HG03108 (cell line): Measurements from ENCODE around the gene NTRK1.

Source experiments
- ATAC-seq: cut with Tn5 transposase; IDR thresholded peaks from one replicate; pipeline ENCODE4 v1.9.1; 2021; ENCODE audit warnings: moderate library complexity; ENCODE audit not compliant: unreplicated experiment

Gene NTRK1

DNA sequence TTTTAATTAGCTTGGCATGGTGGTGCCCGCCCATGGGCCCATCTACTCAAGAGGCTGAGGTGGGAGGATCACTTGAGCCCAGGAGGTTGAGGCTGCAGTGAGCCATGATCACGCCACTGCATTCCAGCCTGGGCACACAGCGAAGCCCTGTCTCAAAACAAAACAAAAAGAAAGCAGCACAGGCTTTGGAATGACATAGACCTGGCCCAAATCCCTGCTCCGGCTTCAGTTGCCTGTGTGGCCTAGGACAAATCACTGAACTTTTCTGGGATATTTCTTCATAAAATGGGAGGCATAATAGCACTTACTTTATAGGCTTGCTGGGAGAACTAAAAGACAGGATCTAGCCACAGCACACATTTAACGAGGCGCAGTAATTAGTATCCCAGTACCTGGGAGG, 35.3 kb downstream of the NTRK1 start:
- ATAC-seq, result no peak

DNA sequence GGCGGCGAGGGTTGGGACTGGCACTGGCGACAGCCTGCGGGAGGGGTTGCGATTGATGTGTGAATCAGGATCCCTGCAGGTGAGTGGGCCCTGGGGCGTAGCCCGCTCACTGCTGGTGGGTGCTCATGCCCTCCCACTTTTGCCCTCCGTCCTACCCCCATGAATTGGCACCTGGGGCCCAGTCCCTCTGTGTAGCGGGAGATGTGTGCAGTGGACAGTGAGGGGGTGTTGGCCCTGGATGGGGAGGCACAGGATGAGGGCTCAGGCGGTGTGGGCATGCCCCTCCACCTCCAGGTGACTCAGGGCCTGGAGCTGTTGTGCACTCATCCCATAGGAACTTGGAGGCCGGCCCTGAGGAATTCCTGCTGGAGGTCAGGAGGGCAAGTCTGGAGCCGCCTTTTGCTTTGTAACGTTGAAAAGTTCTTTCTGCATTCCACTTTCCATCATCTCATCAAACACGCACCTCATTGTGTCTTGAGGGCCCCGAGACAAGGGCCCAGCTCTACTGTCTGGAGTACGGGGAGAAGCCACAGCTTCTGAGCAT, 35.9 kb downstream of the NTRK1 start:
- no peak for ATAC-seq

DNA sequence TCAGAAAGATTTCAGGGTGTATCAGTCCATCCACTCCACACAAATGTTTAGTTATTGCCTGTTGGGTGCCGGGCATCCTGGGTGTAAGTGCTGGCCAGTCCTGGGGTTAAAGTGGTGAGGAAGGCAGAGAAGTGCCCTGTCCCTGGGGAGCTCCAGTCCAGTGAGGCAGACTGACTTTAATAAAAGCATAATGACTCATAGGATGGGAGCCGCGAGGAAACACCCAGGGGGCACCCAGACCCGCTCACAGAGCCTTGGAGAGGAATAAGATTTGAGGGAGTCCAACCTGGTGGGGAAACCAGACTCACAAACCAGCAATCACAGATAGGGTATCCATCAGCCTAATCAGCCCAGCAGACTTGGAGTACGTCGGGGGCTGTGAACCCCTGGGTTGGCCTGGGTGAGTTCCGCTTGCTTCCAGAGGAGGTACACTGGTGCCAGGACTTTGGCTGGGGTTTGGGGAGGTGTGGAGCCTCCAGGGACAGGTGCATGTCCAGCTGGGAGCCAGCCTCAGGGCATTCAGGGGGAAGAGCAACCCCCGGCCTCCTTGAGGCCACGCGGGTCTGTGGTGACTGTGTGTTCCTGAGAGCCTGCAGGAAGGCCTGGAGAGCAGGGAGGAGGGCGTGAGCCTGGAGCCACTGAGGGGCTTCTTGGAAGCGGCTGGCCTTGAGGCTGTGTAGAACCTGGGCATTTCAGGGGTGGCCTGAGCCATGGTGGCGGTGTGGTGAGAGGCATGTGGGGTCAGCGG, 36.6 kb downstream of the NTRK1 start:
- no peak for ATAC-seq

DNA sequence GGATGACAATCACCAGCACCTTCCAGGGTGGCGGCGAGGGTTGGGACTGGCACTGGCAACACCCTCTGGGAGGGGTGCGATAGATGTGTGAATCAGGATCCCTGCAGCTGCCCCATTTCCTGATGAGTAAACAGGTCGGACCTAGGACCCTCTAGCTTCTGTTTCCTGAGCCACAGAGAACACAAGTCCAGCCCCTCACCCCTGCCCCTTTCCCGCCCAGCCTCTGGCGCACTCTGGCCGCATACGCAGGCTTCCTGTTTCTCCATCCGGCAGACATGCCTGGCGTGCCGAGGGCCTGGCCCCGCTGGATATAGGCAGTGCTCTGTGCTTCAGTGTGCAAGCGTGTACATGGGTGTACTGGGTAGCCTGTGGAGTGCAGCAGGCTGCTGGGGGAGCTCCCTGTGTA, 37.5 kb downstream of the NTRK1 start:
- ATAC-seq, result no peak

DNA sequence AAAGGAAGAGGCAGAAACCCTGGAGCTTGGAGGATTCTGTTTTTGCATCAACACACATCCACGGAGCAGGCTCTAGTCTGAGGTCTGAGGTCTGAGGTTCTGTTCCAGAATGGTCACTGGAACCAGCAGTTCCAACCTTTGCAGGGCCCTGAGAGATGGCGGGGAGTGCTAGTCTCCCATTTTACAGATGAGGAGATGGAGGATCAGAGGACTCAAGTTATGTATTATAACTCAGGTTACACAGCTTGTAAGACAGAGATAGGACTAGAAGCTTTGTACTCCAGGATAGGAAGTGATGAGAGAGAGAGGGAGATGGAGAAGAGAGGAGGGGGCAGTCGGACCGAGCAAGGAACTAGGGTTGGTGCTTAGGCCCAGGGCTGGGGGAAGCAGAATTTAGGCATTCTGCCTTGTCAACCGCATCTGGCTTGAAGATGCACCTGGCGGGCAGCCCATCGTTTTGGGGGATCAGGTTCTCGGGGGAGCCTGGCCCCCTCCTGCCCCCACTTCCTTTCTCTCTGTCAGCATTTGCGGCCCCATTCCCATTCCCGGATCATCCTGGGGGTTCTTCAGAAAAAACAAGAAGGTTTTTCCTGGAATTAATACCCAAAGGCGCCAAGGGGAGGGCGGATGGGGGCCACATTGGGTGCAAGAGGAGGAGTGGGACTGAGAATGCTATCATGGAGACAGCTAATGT, 38.5 kb downstream of the NTRK1 start:
- ATAC-seq, result no peak

DNA sequence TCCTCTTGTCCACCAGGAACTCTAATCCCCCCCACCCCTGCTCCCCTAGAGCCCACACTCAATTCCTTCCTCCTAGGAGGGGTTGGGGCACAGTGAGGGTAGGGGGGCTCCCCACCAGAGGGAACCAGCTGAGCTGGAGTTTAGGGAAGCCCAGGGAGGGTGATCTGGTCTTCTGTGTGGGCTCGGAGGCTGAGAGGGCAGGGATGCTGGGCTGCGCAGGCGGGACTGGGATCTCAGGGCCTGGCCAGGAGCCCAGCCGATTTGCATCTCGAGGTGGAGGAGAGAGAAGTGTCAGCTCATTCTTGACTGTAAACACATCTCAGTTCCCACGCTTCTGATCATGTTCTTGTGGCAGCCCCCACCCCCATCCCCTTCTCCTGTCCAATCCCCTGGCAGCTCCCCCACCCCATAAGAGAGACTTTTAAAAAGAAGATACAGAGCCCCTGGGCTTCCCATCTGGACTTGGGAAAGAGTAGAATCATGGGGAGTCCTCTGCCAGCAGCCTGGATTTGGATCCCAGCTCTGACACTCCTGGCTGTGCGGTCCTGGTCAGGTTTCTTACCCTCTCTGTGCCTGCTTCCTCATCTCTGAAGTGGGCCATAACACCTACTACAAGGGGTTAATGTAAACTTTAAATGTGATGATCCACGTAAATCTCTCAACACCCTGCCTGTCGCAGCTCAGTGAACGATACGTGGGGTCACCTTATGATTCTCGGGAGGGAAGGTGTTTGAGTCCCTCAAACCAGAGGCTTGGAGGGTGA, 39.5 kb downstream of the NTRK1 start:
- ATAC-seq, result no peak

DNA sequence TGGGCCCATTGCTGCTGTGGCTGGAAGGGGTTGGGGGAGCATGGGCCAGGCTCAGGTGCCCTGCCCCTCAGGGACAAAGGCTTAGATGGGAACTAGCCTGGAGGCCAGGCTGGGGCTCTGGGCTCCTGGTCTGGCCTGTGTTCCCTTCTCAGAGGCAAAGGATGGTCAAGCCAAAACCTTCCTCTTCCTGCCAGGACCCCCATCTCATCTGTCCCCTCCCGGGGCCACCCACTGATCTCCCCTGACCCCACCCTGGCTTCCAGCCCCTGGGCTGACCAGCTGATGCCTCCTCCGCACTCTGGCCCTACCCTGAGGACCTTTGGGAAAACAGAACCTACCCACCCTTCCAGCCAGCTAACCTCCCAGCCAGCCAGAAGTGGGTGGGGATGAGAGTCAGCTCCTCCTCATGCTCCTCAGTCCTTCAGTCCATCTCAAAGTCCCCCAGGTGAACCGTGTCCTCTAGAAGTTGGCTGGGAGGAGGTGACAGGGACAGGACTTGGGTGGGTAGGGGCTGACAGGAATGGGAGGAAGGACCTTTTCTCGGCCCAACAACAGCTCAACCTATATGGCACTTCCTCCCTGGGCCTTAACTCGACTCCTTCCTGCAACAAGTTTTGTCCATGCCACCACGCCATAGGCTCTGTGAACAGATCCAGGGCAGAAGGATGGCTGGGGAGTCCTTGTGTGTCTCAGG, 40.4 kb downstream of the NTRK1 start:
- ATAC-seq, result no peak

DNA sequence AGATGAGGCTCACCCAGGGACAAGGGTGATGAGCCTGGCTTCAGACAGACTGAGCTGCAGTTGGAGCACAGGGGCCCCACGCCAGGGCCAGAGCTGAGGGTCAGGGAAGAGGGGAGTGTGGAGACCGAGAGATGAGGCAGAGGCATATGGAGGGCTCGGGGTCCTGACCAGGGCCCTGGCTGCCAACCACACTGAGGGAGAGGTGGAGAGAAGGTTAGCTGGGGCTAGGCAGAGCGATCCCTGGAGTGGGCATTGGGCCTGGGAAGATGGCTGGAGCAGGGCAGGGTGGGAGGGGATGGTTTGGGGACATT, 40.9 kb downstream of the NTRK1 start:
- no peak for ATAC-seq

DNA sequence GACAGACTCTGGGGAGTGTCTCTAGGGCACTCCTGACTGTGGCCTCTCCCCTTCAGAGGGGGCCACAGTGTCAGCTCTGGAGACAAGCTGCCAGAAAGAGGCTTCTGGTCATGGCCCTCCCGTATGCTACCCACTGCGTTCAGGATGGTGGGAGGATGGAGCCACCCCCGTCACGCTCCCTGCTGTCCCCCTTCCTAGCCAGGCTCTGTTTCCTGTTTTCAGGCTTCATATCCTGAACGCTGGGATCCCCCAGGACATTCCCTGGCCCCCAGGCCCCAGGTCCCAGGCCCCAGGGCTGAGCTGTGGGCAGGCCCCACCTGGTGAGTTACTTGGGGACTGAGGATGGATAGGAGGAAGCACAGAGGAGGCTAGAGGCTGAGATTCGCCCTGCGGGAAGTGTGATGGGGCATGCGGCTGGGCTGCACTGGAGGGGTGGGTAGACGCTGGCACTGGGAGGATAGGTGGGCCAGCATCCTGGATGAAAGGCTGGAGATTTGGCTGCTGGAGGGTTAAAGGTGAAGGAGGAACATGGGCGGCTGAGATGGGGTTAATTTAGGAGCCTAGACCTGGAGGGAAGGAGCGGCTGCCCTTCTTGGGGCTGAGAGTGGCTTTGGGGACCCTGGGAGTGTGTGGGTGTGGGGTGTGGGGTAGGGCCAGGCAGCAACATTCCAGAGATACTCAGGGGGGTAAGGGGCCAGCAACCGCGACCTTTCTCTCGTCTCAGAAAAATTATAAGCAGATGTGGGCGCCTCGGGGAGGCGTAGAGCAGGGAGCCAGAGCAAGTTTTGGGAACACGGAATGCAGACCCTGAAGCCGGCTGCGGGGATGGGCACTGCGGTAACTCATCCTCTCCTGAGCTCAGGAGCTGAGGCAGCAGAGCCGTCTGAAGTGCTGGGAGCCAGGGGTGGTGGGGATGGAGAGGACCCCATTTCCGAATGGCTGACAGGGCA, 41.6 kb downstream of the NTRK1 start:
- ATAC-seq, result no peak

DNA sequence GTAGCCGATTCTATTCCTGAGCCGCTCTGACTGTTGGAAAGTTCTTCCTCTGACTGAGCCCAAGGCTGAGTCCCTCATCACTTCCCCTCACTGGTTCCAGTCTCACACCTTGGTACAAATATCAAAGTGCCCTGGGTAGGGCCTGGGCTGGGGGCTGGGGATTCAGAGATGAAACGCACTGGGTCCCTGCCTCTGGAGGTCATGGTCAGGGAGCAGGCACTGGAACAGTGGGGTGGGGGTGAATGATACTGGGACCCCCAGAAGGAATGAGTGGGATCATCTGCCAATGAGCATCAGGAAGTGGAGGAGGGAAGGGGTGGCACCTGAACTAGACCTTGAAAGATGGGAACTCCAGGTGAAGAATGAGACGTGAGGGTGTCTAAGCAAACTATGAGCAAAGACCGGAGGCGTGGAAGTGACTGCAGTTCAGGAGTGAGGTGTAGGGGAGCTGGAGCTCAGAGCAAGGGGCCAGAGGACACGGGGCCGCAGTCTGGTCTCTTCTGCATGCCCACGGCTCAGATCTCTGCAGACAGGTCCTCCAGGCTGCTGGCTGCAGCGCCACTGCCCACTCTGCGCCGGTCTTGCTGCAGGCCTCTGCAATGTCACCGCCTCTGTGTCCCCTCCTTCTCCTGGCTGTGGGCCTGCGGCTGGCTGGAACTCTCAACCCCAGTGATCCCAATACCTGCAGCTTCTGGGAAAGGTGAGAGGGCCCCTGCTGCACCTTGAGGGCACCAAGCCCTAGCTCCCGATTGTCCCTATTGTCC, 42.8 kb downstream of the NTRK1 start:
- no peak for ATAC-seq

DNA sequence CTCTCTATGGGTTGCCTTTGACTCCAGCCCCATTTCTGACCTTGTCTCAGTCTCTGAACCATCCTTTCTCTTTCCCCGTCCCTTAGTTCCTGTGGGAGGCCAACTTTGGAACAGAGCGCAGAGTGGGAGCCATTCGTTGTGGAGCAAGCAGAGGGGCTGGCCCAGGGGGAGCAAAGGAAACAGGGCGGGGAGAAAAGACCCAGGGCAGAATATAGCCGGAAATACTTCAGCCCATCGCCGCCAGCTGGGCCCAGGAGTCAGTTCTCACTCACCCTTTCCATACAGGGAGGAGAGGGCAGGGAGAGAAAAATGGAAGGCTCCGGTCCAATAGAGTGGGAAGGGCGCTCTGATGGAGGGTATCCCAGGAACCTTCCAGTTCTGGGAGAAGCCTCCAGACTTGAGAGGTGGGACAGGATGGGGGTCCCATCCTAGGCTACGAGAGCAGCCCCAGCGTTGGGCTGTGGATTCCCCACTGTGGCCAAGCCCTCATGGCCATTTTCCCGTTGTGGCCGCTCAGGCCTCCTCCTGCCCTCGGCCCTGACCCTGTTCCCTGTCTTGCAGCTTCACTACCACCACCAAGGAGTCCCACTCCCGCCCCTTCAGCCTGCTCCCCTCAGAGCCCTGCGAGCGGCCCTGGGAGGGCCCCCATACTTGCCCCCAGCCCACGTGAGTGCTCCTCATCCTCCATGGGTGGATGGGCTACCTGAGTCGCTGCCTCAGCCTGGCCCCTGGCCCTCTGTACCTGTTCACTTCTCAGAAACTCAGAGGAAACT, 43.7 kb downstream of the NTRK1 start:
- ATAC-seq, result no peak

DNA sequence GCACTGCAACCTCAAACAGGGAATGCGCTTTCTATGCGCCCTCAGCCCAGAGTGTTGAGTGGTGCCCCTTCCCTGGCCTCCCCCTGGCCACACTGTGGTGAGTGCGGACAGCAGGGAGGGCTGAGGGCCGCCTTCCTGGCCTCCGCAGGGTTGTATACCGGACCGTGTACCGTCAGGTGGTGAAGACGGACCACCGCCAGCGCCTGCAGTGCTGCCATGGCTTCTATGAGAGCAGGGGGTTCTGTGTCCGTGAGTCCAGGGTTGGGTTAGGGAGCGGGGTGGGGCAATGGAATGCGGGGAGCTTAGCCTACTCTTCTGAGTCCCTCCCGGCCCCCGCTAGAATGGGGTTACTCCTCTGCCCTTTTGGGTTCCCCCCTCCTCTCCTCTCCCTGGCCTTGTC, 44.5 kb downstream of the NTRK1 start:
- no peak for ATAC-seq

DNA sequence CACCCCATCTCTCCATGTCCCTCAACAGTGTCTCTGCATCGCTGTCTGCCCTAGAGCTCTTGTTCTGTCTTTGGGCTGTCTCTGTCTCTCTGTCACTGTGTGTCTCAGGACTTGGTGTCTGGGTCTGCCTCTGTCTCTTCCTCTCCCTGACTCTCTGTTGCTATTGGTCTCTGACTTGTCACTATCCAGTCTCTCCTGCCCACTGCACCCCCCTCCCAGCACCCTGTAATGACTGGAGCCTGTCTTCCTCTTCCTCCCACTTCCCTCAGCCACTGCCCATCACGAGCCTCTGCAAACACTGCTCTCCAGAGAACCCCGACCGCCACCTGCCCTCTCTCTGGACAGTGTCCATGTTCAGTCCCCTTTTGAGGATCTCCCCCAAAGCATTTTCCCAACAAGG, 45.0 kb downstream of the NTRK1 start:
- no peak for ATAC-seq

DNA sequence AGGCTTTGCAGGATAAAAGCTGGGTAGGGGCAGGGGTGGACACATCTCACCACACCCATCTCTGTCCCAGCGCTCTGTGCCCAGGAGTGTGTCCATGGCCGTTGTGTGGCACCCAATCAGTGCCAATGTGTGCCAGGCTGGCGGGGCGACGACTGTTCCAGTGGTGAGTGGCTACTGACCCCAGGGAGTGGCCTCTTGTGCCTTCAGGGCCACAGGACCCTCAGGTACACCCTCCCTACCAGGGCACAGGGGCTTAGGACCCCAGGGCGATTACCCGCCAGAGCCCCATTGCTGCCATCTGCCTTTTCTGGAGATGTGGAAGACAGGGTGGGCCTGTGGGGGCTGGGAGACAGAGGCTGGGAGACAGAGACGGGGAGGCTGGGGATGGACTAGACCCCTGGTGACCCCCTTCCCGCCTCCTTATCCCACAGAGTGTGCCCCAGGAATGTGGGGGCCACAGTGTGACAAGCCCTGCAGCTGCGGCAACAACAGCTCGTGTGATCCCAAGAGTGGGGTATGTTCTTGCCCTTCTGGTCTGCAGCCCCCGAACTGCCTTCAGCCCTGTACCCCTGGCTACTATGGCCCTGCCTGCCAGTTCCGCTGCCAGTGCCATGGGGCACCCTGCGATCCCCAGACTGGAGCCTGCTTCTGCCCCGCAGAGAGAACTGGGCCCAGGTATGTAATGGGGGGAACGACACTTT, 45.7 kb downstream of the NTRK1 start:
- no peak for ATAC-seq

DNA sequence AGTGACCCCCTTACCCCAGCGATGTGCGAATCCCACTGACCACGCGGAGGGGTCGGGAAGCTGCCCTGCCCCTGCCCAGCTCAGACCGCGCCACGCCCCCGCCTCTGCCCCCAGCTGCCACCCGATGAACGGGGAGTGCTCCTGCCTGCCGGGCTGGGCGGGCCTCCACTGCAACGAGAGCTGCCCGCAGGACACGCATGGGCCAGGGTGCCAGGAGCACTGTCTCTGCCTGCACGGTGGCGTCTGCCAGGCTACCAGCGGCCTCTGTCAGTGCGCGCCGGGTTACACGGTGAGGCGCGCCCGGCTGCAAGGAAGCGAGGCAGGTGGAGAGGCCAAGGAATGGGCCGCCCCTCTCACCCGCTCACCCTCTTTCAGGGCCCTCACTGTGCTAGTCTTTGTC, 47.9 kb downstream of the NTRK1 start:
- no peak for ATAC-seq

DNA sequence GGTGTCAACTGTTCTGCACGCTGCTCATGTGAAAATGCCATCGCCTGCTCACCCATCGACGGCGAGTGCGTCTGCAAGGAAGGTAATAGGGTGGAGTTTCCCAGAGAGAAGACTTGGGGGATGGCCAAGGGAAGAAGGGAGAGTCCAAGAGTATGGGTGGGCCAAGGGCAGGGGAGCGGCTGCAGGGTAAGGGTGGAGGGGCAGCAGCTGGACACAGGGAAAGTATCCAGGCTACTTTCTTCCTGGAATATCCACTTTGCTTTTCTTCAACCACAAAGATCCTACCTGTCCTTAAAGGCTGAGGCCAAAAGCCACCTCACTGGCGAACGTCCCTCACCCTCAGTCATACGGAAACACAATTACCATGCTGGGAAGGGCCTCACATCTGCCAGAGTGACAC, 48.3 kb downstream of the NTRK1 start:
- no peak for ATAC-seq

DNA sequence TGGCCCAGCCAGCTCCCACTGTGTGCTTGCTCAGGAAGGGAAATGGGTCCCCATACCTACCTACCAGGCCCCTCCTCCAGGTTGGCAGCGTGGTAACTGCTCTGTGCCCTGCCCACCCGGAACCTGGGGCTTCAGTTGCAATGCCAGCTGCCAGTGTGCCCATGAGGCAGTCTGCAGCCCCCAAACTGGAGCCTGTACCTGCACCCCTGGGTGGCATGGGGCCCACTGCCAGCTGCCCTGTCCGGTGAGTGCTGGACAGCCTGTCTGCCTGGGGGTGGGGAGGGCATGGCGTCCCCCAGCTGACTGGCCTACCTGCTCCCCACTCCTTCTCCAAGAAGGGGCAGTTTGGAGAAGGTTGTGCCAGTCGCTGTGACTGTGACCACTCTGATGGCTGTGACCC, 49.0 kb downstream of the NTRK1 start:
- ATAC-seq, result no peak

DNA sequence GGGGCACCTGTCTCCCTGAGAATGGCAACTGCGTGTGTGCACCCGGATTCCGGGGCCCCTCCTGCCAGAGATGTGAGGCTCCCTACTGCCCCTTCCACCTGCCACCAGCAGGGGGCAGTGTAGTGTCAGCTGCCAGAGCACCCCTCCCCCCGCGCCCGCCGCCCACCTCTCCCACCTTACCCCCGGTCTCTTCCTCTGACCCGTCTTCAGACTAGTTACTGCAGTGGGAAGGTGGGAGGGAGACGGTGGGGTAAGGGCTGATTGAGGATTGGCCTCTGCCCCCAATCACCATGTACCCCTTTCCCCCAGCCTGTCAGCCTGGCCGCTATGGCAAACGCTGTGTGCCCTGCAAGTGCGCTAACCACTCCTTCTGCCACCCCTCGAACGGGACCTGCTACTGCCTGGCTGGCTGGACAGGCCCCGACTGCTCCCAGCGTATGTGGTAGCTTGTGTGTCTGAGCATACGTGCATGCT, 49.7 kb downstream of the NTRK1 start:
- ATAC-seq, result no peak
